Measurements from ENCODE around the gene FBXO44.

- no peak for TF ChIP-seq EZH2 (IDR thresholded peaks at IDR 0.05; ENCODE audit: low read depth, unreplicated experiment)
- TF ChIP-seq REST (IDR thresholded peaks at IDR 0.05; ENCODE audit: unreplicated experiment): no peak
- TF ChIP-seq POLR2AphosphoS5 (IDR thresholded peaks at IDR 0.05; ENCODE audit: low read depth): no peak
- TF ChIP-seq CTCF (conservative IDR thresholded peaks at IDR 0.05; ENCODE audit: low read depth in 2 of 2): no peak
- no peak for TF ChIP-seq ETS1 (IDR thresholded peaks at IDR 0.05)
- no peak for TF ChIP-seq EZH2phosphoT487 (IDR thresholded peaks at IDR 0.05; ENCODE audit: unreplicated experiment)
- no peak for TF ChIP-seq ZNF331 (CRISPR knock-in tag; IDR thresholded peaks at IDR 0.05; ENCODE audit: low read depth)
- no peak for TF ChIP-seq NANOG (IDR thresholded peaks at IDR 0.05; ENCODE audit: borderline replicate concordance)
- TF ChIP-seq CREB1 (CRISPR knock-in tag; IDR thresholded peaks at IDR 0.05; ENCODE audit: low read depth): no peak
- no peak for TF ChIP-seq ZNF462 (CRISPR knock-in tag; IDR thresholded peaks at IDR 0.05)
- TF ChIP-seq JUNB (IDR thresholded peaks at IDR 0.05; ENCODE audit: unreplicated experiment): no peak
- TF ChIP-seq STAT1 (IDR thresholded peaks at IDR 0.05; ENCODE audit: unreplicated experiment): no peak
- TF ChIP-seq ZNF114 (CRISPR knock-in tag; IDR thresholded peaks at IDR 0.05): no peak
These were observed 50.2 kb downstream of the FBXO44 start for GRCh38 chr1:11704691-11705475.

Measured in GM23338 (cell line).